ENCODE results near the gene NFX1.
"Not testable (repeated sequence)": the region's sequence is repeated elsewhere in the genome, so short reads cannot be mapped to it uniquely, and the experiment has no call there.

Gene NFX1

GRCh38 chr9:33383396-33383795, 93.1 kb downstream of the NFX1 start:
- not testable (repeated sequence) for H3K27ac ChIP-seq; DNase-seq (ENCODE audit: low read depth, low spot score)

DNA sequence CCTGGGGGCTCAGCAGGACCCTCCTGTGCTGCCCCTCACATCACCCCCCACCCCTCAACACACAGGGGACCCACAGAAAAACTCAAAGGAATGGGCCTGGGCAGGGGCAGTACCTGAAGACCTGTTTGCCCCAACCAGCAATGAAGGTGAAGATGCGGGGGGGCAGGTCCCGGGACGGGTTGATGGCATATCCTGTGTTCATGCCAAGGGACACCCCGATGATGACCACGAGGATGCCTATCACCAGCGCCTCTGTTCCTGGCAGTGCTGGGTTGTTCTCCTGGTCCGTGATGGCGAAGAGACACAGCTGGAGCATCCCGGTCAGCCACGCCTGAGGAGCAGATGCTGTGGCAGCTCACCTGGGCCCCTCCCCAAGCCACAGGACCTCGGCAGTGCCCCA, 95.2 kb downstream of the NFX1 start:
- not testable (repeated sequence) for DNase-seq (ENCODE audit: low read depth, low spot score); H3K27ac ChIP-seq

DNA sequence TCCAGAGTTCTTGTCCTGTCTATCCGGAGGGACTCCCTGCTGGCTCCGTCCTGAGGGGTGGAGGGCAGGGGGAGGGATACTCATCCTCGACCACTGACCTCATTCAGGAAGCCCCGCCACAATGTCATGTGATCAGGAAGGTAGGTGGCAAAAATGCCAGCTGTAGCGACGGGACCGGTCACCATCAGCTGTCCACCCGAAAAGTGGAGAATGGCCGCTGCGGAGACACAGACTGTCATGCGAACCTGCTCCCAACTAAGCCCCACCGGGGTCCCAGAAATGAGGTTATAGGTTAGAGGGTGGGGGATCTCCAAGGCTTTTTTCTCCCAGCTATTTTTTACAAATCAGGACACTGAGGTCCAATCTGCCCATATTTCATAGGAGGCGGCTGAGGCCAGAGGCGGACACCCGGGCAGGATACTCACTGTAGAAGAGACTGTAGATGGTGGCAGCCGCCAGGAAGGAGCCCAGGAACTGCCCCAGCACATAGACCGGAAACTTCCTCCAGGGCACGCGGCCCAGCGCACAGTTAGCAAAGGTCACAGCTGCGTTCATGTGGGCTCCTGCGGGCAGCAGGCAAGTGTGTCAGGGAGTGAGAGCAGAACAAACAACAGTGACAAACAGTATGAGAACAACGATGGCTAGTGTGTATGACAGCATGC, 95.8 kb downstream of the NFX1 start:
- H3K27ac ChIP-seq; DNase-seq (ENCODE audit: low read depth, low spot score): not testable (repeated sequence)

- DNase-seq (ENCODE audit: low read depth, low spot score); H3K27ac ChIP-seq: not testable (repeated sequence)
Measured at GRCh38 chr9:33386641-33386996, 96.3 kb downstream of the NFX1 start.

DNA sequence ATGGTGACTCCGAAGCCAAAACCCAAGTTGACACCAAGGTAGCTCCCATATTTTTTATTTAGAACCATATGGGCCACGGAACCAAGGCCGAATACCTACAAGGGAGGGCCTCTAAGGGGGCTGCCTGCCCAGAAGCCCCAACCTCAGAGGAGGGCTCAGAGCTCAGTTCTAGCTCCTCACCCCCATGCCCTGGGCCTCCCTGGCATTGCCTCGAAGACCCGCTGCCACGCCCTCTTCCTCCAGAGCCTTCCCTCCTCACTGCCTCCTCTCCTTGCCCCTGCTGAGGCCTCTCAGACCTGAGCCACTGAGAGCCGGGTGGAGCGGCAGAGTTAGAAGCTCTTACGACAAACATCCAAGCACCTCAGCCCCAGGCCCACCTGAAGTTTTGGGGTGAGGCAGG, 96.7 kb downstream of the NFX1 start:
- DNase-seq (ENCODE audit: low read depth, low spot score); H3K27ac ChIP-seq: not testable (repeated sequence)

DNA sequence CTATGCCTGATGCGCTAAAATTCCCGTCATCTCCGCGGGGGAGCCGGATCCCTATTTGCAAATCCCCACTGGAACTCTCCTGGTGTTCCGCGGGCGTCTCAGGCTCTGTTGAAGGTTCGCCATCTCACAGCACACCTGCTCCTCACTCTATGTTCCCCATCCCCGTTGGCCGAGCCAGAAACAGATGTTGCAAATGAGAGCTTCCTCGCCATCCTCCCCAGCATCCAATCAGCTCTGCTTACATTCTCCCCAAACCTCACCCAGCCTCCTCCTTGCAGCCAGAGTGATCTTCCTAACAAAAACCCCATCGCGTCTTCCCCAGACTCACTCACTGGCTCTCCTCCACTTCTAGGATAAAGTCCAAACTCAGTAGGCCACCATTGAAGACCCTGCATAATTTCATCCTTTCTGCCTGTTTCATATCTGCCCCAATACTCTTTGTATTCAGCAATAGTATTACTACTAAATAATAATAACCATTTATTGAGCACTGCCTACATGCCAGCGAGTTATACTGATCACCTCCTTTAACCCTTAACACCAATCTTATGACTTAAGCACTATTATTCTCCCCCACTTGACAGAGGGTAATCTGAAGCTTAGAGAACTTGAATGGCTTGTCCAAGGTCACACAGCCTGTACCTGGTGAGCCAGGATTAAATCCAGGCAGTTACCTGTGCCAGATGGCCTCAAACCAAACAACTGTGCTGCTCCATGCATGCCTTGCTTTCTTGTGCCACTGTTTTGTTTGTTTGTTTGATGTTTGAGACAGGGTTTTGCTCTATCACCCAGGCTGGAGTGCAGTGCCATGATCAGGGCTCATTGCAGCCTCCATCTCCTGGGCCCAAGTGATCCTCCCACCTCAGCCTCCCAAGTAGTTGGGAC, 98.0 kb downstream of the NFX1 start:
- DNase-seq (ENCODE audit: low read depth, low spot score): no peak
- H3K27ac ChIP-seq: no peak overlapping the region

- DNase-seq (ENCODE audit: low read depth, low spot score); H3K27ac ChIP-seq: not testable (repeated sequence)
Measured at GRCh38 chr9:33391111-33391771, 100.9 kb downstream of the NFX1 start.

DNA sequence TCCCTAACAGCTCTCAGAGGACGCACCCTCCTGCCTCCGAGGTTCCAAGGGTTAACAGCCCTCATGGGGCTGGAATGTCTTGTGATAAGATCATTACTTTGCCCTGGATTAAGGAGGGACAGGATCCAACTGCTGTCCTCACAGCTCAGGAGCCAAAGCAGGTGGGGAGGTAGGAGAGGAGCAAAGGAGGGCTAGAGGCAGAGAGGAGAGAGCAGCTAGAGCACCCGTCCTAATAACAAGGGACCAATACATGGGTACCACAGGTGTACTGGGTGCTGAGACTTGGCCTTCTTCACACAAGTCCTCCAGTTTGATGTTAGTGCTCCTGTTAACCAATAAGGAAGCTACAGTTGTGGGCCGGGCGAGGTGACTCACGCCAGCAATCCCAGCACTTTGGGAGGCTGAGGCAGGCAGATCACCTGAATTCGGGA, 102.3 kb downstream of the NFX1 start:
- not testable (repeated sequence) for DNase-seq (ENCODE audit: low read depth, low spot score); H3K27ac ChIP-seq

DNA sequence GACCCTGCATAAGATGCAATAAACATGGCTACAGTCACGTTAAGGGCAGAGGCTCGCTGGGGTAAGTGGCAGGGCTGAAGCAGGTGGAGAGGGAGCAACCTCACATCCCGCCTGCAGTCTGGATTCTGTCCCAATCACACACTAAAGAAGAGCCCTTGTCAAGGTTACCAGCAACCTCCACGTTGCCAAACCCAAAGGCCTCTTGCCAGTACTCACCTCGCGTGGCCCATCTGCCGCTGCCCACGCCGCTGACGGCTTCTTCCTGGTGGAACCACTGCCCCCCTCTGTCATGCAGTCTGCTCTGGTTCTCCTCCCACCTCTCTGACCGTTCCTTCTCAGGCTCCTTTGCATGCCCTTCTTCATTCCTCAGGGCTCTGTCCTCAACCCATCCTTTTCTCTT, 103.3 kb downstream of the NFX1 start:
- DNase-seq (ENCODE audit: low read depth, low spot score): no peak
- H3K27ac ChIP-seq: no peak overlapping the region

DNA sequence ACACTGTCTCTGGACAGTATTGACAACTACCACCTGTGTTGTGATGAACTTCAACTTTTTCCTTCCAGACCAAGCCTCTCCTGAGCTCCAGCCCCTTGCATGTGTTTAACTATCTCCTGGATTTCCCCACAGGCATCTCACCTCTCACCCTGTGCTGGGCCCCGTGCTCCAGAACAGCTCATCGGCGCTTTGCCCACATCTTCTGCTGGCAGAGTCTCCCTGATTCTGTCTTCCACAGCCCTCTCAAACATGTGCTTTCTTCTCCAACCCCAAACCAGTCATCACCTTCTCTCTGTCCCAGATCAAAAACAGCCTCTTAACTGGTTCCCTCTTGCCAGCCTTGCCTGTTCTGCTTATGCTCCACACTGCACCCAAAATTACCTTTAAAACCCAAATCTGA, 103.7 kb downstream of the NFX1 start:
- not testable (repeated sequence) for H3K27ac ChIP-seq; DNase-seq (ENCODE audit: low read depth, low spot score)

DNA sequence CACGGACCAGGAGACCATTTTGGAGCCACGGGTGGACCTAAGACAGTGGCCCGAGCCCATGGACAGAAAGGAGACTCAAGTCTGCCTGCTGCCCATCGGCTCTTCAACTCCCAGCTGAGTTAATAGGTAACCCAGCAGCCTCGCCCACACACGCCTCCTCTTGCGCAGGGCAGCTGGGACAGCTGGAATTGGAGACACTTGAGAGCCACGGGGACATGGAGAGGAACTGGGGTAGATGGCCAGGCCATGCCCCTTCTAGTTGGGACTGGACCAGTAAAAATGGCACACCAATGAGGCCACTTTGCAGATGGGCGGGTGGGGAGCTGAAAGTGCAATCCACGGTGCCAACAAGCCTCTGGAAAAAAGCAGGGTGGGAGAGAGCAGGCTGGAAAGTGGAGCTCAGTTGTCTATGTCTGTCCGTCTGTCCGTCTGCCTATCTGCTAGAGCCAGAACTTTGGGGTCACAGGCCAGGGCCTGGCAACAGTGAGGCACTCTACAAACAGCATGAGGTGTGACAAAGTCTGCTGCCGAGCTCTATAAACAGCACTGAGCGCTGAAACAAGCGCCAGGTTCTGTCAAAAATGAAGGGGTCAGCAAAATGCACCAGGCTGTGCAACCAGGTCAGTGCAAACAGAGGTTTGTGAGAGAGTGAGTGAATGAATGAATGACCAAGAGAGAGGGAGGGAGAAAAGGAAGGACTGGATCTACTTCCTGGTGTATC, 105.0 kb downstream of the NFX1 start:
- not testable (repeated sequence) for H3K27ac ChIP-seq; DNase-seq (ENCODE audit: low read depth, low spot score)

DNA sequence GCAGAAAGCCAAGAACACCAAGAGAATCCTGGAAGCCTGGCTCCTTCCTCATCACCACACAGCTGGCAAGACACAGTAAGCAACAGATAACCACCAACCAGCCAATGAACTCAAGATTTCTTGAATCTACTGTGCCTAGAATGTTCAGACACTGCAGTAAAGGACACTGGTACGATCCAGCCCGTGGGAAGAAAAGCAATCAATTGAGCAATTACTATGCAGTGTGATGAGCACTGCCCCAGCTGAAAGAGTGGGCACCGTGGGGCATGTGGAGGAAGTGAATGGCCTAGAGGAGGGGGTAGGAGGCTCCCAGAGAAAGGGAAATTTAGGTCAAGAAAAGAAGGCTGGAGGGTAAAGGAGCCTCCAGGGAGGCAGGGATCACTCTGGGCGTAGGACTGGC, 107.5 kb downstream of the NFX1 start:
- not testable (repeated sequence) for DNase-seq (ENCODE audit: low read depth, low spot score); H3K27ac ChIP-seq

DNA sequence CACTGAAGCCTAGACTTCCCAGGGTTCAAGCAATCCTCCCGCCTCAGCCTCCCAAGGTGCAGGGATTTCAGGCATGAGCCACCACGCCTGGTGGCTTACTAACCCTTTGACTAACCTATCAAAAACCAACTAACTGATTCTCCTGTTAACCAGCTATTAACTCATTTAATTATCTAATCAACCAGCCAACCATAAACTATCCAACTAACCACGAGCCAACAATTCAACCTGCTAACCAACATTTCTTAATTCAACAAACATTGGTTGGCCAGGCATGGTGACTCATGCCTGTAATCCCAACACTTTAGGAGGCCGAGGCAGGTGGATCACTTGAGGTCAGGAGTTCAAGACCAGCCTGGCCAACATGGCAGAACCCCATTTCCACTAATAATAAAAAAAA, 108.7 kb downstream of the NFX1 start:
- DNase-seq (ENCODE audit: low read depth, low spot score); H3K27ac ChIP-seq: not testable (repeated sequence)

GRCh38 chr9:33401809-33402208, 111.5 kb downstream of the NFX1 start:
- H3K27ac ChIP-seq; DNase-seq (ENCODE audit: low read depth, low spot score): not testable (repeated sequence)

GRCh38 chr9:33402371-33402770, 112.1 kb downstream of the NFX1 start, which contains the start of gene AQP7:
Gene AQP7 (minus strand): TSS chr9:33402568. CDS start chr9:33401262, 1,306 bp downstream.
- not testable (repeated sequence) for H3K27ac ChIP-seq; DNase-seq (ENCODE audit: low read depth, low spot score)

DNA sequence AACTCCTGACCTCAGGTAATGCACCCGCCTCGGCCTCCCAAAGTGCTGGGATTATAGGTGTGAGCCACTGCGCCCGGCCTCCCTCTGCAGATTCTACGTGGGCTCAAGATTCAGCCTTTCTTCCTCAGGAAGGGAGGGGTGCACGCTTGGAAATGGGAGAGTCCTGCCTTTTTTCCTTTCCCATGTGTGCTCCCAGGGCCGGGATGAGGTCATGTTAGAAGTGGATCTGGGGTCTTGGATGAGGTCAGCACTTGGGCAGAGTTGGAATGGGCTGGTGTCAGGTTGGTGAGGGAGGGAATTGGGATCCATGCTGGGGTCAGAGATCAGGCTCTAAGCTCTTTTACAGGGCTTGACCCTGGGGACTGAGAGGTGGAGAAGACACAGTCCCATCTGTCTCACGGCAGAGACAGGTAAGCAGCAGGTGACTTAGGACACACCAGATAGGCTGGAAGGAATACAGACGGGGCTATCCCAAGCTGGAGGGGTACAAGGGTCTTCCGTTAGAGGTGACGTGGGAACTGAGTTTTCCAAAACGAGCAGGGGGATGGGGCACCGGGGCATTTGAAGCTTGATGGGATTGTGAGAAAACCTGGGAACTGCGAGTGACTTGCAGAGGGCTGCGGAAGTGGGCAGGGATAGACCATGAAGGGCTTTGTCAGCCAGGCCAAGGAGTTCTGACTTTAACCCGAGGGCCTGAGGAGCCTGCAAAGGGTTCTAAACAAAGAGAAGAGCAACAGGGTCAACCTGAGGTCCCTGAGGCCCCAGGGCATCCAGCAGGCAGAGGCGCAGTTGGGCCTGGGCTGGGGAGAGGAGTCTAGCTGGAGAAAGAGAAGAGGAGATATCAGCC, 113.8 kb downstream of the NFX1 start:
- no peak for DNase-seq (ENCODE audit: low read depth, low spot score)
- H3K27ac ChIP-seq: no peak overlapping the region

- DNase-seq (ENCODE audit: low read depth, low spot score): no peak
- no peak overlapping the region for H3K27ac ChIP-seq
Measured at GRCh38 chr9:33404788-33405362, 114.6 kb downstream of the NFX1 start.

DNA sequence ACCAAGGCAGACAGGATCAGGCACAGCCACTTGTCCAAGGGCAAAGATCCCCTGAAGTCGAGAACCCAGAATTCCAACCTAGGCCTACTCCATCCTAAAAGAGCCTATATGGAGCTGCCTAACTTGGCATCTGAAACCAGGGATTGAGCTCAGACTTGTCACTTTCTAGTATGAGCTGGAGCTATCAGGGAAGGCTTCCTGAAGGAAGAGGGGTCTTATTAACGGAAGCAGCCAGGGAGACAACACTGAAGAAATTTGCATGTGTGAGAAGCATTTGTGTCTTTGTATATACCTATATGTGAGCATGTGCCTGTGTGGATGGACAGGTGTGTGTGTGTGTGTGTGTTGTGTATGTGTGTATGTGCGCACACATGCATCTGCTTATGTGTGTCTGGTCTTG, 116.7 kb downstream of the NFX1 start:
- no peak for DNase-seq (ENCODE audit: low read depth, low spot score)
- no peak overlapping the region for H3K27ac ChIP-seq

DNA sequence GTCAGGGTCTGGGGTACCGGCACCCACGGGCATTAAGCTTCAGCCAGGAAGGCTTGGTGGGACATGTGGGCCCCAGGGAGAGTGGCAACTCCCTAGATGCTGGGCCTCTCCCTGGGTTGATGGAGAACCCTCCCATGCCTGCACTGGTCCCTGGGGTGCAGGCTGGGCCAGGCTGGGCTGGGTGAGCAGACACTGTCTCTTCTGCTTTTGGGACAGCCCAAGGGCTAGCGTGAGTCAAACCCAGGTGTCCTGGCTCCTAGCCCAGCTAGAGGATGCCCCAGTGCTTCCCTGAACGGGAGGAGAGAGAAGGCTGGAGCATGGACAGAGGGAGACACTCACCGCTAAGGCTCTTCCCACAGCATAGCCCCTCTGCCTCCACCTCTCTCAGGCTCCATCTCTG, 117.8 kb downstream of the NFX1 start:
- DNase-seq (ENCODE audit: low read depth, low spot score): no peak

More for the DNA sequence above, 117.8 kb downstream of the NFX1 start:
- H3K27ac ChIP-seq: no peak overlapping the region

Measured in epithelial cell of prostate (primary cell).